HepG2 (cell line): ENCODE data around the gene PLA2G4C. TPM values are rescaled to one million over a fixed set of nuclear protein-coding genes. Genes with fewer than 3 reads are reported as not detected.
A peak's percentile ranks its signal among the peaks of the same experiment; 100 is the strongest.

Experiments
- AHDC1 ChIP-seq: sonication (generic); formaldehyde crosslinking; IDR thresholded peaks from 2 replicates; pipeline ENCODE4 v1.5.1; 2020; ENCODE audit warnings: mild to moderate bottlenecking, missing genetic modification reagents, borderline replicate concordance
- CREB1 ChIP-seq, 2 experiments: fragments of 450-650 bp in 1 of 2; IDR thresholded peaks; 2 replicates each; pipeline ENCODE4 v1.6.1; 2016 to 2017; ENCODE audit warnings: control low read depth in 1 of 2, mild to moderate bottlenecking in 1 of 2, missing compliant biosample characterization in 1 of 2, missing genetic modification characterization in 1 of 2
- PRPF4 ChIP-seq: fragments of 200-400 bp; formaldehyde crosslinking; IDR thresholded peaks from 2 replicates; pipeline ENCODE4 v1.6.1; 2016; ENCODE audit warnings: low read length, low read depth; ENCODE audit not compliant: poor library complexity, severe bottlenecking
- SP1 ChIP-seq, 2 experiments: fragments of 450-650 bp in 1 of 2; sonication (generic) in 1 of 2; formaldehyde crosslinking in 1 of 2; IDR thresholded peaks; 2 replicates each; pipeline versions ENCODE4 v1.4.0 to v1.6.1; 2016 to 2020; ENCODE audit warnings: missing genetic modification reagents in 1 of 2
- TAF1 ChIP-seq: sonication (generic); formaldehyde crosslinking; IDR thresholded peaks from 2 replicates; pipeline ENCODE4 v1.4.0; 2020; ENCODE audit warnings: missing genetic modification reagents
- polyA plus RNA-seq, 8 experiments: library from polyadenylated mRNA; depleted of rRNA in 3 of 8; stranded (reverse) in 7 of 8; unstranded in 1 of 8; fragments of >200 nt; fragmentation: Illumina TruSeq in 4 of 8; extraction: Trizol in 4 of 8; gene quantifications; 2 replicates each; pipeline versions ENCODE4 v1.2.1 to v1.2.3, GENCODE V29; 2011 to 2016; ENCODE audit warnings: low read depth in 4 of 8, missing spikeins in 1 of 8, mixed read lengths in 1 of 8; ENCODE audit not compliant: insufficient read depth in 1 of 8
- total RNA-seq, 5 experiments: library from RNA; depleted of rRNA; stranded (reverse); fragments of >200 nt; fragmentation: Illumina TruSeq; extraction: Trizol; gene quantifications; 2 replicates each; pipeline ENCODE4 v1.2.3, GENCODE V29; 2016; ENCODE audit warnings: low read depth in 1 of 5
- TF ChIP-seq, protein P1 (sequence below): sonication (generic); formaldehyde crosslinking; conservative IDR thresholded peaks from 2 replicates; pipeline ENCODE4 v1.4.0; 2020; ENCODE audit warnings: missing genetic modification reagents
- TF ChIP-seq, protein P2 (sequence below): sonication (generic); formaldehyde crosslinking; IDR thresholded peaks from 2 replicates; pipeline ENCODE4 v1.4.0; 2020; ENCODE audit warnings: missing genetic modification reagents
- TF ChIP-seq, protein P3 (sequence below): sonication (generic); formaldehyde crosslinking; IDR thresholded peaks from 2 replicates; pipeline ENCODE4 v1.4.0; 2020; ENCODE audit warnings: missing genetic modification reagents, borderline replicate concordance
- TF ChIP-seq, protein P4 (sequence below), 2 experiments: fragments of 450-650 bp in 1 of 2; sonication (generic) in 1 of 2; formaldehyde crosslinking; IDR thresholded peaks; 2 replicates each; pipeline versions ENCODE4 v1.5.0 to v1.8.0; 2020 to 2022; ENCODE audit warnings: mild to moderate bottlenecking in 1 of 2, missing genetic modification reagents in 1 of 2

Gene PLA2G4C
- total and polyA plus RNA-seq, 2 of the 13 experiments (the other 11 are each of a cell fraction or from before 2014, with no cell fraction given), result 1.6 to 1.7 TPM

- TF ChIP-seq AHDC1 (no peak), SP1 (IDR thresholded peaks at IDR 0.05) (no peak), SP1 (CRISPR knock-in tag; IDR thresholded peaks at IDR 0.05) (no peak), CREB1 (IDR thresholded peaks at IDR 0.05) (peak; percentile 99), CREB1 (CRISPR knock-in tag; IDR thresholded peaks at IDR 0.05) (no peak), PRPF4 (no peak), TAF1 (CRISPR knock-in tag) (no peak)
- TF ChIP-seq, protein P1, sequence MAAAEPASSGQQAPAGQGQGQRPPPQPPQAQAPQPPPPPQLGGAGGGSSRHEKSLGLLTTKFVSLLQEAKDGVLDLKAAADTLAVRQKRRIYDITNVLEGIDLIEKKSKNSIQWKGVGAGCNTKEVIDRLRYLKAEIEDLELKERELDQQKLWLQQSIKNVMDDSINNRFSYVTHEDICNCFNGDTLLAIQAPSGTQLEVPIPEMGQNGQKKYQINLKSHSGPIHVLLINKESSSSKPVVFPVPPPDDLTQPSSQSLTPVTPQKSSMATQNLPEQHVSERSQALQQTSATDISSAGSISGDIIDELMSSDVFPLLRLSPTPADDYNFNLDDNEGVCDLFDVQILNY (CRISPR knock-in tag), result no peak
- TF ChIP-seq, protein P2, sequence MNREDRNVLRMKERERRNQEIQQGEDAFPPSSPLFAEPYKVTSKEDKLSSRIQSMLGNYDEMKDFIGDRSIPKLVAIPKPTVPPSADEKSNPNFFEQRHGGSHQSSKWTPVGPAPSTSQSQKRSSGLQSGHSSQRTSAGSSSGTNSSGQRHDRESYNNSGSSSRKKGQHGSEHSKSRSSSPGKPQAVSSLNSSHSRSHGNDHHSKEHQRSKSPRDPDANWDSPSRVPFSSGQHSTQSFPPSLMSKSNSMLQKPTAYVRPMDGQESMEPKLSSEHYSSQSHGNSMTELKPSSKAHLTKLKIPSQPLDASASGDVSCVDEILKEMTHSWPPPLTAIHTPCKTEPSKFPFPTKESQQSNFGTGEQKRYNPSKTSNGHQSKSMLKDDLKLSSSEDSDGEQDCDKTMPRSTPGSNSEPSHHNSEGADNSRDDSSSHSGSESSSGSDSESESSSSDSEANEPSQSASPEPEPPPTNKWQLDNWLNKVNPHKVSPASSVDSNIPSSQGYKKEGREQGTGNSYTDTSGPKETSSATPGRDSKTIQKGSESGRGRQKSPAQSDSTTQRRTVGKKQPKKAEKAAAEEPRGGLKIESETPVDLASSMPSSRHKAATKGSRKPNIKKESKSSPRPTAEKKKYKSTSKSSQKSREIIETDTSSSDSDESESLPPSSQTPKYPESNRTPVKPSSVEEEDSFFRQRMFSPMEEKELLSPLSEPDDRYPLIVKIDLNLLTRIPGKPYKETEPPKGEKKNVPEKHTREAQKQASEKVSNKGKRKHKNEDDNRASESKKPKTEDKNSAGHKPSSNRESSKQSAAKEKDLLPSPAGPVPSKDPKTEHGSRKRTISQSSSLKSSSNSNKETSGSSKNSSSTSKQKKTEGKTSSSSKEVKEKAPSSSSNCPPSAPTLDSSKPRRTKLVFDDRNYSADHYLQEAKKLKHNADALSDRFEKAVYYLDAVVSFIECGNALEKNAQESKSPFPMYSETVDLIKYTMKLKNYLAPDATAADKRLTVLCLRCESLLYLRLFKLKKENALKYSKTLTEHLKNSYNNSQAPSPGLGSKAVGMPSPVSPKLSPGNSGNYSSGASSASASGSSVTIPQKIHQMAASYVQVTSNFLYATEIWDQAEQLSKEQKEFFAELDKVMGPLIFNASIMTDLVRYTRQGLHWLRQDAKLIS (CRISPR knock-in tag), result no peak
- TF ChIP-seq, protein P3, sequence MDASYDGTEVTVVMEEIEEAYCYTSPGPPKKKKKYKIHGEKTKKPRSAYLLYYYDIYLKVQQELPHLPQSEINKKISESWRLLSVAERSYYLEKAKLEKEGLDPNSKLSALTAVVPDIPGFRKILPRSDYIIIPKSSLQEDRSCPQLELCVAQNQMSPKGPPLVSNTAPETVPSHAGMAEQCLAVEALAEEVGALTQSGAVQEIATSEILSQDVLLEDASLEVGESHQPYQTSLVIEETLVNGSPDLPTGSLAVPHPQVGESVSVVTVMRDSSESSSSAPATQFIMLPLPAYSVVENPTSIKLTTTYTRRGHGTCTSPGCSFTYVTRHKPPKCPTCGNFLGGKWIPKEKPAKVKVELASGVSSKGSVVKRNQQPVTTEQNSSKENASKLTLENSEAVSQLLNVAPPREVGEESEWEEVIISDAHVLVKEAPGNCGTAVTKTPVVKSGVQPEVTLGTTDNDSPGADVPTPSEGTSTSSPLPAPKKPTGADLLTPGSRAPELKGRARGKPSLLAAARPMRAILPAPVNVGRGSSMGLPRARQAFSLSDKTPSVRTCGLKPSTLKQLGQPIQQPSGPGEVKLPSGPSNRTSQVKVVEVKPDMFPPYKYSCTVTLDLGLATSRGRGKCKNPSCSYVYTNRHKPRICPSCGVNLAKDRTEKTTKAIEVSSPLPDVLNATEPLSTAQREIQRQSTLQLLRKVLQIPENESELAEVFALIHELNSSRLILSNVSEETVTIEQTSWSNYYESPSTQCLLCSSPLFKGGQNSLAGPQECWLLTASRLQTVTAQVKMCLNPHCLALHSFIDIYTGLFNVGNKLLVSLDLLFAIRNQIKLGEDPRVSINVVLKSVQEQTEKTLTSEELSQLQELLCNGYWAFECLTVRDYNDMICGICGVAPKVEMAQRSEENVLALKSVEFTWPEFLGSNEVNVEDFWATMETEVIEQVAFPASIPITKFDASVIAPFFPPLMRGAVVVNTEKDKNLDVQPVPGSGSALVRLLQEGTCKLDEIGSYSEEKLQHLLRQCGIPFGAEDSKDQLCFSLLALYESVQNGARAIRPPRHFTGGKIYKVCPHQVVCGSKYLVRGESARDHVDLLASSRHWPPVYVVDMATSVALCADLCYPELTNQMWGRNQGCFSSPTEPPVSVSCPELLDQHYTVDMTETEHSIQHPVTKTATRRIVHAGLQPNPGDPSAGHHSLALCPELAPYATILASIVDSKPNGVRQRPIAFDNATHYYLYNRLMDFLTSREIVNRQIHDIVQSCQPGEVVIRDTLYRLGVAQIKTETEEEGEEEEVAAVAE (CRISPR knock-in tag), result no peak
- TF ChIP-seq, protein P4, sequence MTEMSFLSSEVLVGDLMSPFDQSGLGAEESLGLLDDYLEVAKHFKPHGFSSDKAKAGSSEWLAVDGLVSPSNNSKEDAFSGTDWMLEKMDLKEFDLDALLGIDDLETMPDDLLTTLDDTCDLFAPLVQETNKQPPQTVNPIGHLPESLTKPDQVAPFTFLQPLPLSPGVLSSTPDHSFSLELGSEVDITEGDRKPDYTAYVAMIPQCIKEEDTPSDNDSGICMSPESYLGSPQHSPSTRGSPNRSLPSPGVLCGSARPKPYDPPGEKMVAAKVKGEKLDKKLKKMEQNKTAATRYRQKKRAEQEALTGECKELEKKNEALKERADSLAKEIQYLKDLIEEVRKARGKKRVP (CRISPR knock-in tag; IDR thresholded peaks at IDR 0.05), result no peak
- TF ChIP-seq, all 625 proteins: peak for 2
Measured at GRCh38 chr19:48010932-48011758, 99.5 kb downstream of the PLA2G4C start (continued).
